ENCODE results near the gene BABAM2. TPM values are rescaled to one million over a fixed set of nuclear protein-coding genes. Genes with fewer than 3 reads are reported as not detected.

The BABAM2 gene
- total RNA-seq, 1 experiment from 2014 or later, result 27.1 TPM

- WGBS (ENCODE audit: extremely low coverage, insufficient read length, low lambda C conversion rate), result no CpG with 5 or more reads among the region's 5 CpGs
- H3T11ph ChIP-seq (ENCODE audit: low read length), result no peak overlapping the region
These were observed 294.6 kb downstream of the BABAM2 start for GRCh38 chr2:28185153-28185552.

More at GRCh38 chr2:28185153-28185552, 294.6 kb downstream of the BABAM2 start:
- Histone ChIP-seq H3K9ac (ENCODE audit: extremely low read depth, insufficient read length, low read length) (no peak overlapping the region), H3K79me1 (ENCODE audit: insufficient read depth, low read depth, low read length, poor library complexity, severe bottlenecking) (no peaks in the 10 kb centered on the region), H2BK15ac (ENCODE audit: low read depth, low read length) (no peak overlapping the region), H3K14ac (ENCODE audit: insufficient read depth, low read length) (no peak overlapping the region), H3K4ac (ENCODE audit: low read depth, low read length) (no peak overlapping the region), H2AFZ (ENCODE audit: low read length) (no peak overlapping the region), H3K56ac (ENCODE audit: insufficient read length, low read depth, low read length) (no peak overlapping the region), H3K27ac (ENCODE audit: insufficient read length, low read depth, low read length) (no peak overlapping the region), H4K91ac (ENCODE audit: insufficient read length, low read depth, low read length) (no peak overlapping the region), H2BK12ac (ENCODE audit: insufficient read length, low read depth, low read length) (no peak overlapping the region), H3K4me1 (ENCODE audit: insufficient read depth, low read length) (no peaks in the 10 kb centered on the region), H2AK5ac (ENCODE audit: insufficient read length, low read length) (no peak overlapping the region), H3K4me2 (ENCODE audit: insufficient read depth, insufficient read length, low read length) (no peak overlapping the region), H2BK120ac (ENCODE audit: low read depth, low read length, poor library complexity, severe bottlenecking) (no peak overlapping the region), H2BK20ac (ENCODE audit: low read depth, low read length, poor library complexity, severe bottlenecking) (no peak overlapping the region), H3K18ac (ENCODE audit: insufficient read length, low read depth, low read length) (no peak overlapping the region), H3K9me3 (ENCODE audit: control insufficient read depth, low read depth, low read length) (no peaks in the 10 kb centered on the region), H3K79me2 (ENCODE audit: insufficient read depth, low read length) (no peaks in the 10 kb centered on the region), H4K5ac (ENCODE audit: insufficient read length, low read depth, low read length) (no peak overlapping the region), H3K23me2 (ENCODE audit: insufficient read length, low read depth, low read length, poor library complexity, severe bottlenecking) (no peaks in the 10 kb centered on the region), H3K23ac (ENCODE audit: insufficient read length, low read depth, low read length) (no peak overlapping the region), H4K20me1 (ENCODE audit: control insufficient read depth, insufficient read depth, insufficient read length) (no peaks in the 10 kb centered on the region), H3K27me3 (ENCODE audit: insufficient read depth, low read length) (no peaks in the 10 kb centered on the region), H2BK5ac (ENCODE audit: insufficient read length, low read length) (no peak overlapping the region), H4K8ac (replicated peaks; ENCODE audit: insufficient read length, low read depth, low read length) (no peak overlapping the region)
- Mint-ChIP-seq H3K27ac (no peak overlapping the region), H3K9me3 (no peaks in the 10 kb centered on the region), H3K36me3 (ENCODE audit: insufficient read depth in 1 of 3, low read depth in 3 of 3) (no peaks in the 10 kb centered on the region), H3K27me3 (ENCODE audit: low read depth) (no peaks in the 10 kb centered on the region), H3K4me3 (no peak overlapping the region), H3K4me1 (no peaks in the 10 kb centered on the region)
- TF ChIP-seq CTCF (conservative IDR thresholded peaks at IDR 0.05), result no peak
- no peak for DNase-seq

Data from H9 (cell line).